GM19397 (cell line): ENCODE results near the gene BANK1.

ENCODE experiments used
- ATAC-seq: cut with Tn5 transposase; IDR thresholded peaks from one replicate; pipeline ENCODE4 v1.9.1; 2021; ENCODE audit warnings: mild to moderate bottlenecking, moderate library complexity; ENCODE audit not compliant: unreplicated experiment

Gene BANK1

GRCh38 chr4:101790521-101791181, at the start of gene BANK1:
TSS of gene BANK1 (plus strand) at chr4:101790730. CDS start at chr4:101790881, 151 bp downstream.
- ATAC-seq = peak; percentile 100

DNA sequence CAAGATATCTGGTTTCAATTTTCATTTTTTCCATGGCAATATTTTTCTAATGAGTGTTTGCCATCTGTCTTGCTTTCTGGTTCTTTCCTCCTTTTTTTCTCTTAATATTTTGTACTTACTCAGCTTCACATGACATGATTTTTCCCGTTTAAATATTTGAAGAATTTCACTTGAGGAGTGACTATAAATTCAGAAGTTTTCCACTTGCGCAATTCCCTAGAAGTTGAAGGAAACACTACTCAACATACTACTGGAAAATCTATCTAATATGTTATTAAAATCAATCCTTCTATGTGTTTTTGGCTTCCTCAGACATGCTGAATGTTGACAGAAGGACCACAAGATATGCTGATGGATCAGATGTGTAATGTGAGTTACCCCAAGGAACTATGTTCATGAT, 36.8 kb upstream of the BANK1 start:
- ATAC-seq = no peak

- ATAC-seq = no peak
Observed at GRCh38 chr4:101756181-101756580, 34.3 kb upstream of the BANK1 start.

GRCh38 chr4:101761405-101761804, 29.1 kb upstream of the BANK1 start:
- ATAC-seq = no peak

- ATAC-seq = no peak
Observed at GRCh38 chr4:101762025-101762424, 28.5 kb upstream of the BANK1 start.

DNA sequence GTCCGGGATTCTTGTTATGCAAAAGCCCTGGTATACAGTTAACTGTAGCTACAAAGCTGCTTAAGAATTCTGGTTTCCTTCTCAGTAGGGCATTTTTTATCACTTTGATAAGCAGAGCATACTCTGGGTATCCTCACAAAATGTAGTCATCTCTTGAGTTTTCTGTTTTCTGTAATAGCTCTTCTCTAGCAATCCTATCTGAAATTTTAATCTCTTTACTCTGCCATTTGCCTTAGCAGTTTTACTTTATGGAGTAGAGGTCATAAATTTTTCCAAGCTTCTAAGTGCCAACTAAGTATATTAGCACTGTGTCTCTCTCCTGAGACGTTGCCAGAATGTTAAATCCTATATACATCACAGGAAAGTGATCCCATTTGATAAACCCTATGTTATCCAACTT, 28.0 kb upstream of the BANK1 start:
- no peak for ATAC-seq

- no peak for ATAC-seq
Observed at GRCh38 chr4:101763576-101763975, 27.0 kb upstream of the BANK1 start.

DNA sequence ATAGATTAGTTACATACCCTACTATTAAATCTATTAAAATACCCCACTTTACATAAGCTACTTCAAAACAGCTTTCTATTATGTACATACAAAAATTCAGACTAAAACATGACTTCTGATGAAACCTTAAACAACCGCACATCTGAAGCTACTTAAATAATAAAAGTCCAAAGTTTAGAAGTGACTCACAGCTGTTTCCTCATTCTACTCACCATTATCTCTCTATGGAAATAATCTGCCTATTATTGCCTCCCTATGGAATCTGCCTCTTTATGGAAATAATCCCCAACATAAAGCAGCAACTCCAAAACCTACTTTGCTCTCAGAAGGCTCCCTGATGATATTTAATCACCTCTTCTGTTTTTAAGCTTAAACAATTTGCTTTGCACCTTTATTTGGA, 15.7 kb upstream of the BANK1 start:
- no peak for ATAC-seq

GRCh38 chr4:101777431-101777830, 13.1 kb upstream of the BANK1 start:
- no peak for ATAC-seq

GRCh38 chr4:101780284-101780683, 10.2 kb upstream of the BANK1 start:
- no peak for ATAC-seq

- no peak for ATAC-seq
Observed at GRCh38 chr4:101782546-101782945, 8.0 kb upstream of the BANK1 start.

DNA sequence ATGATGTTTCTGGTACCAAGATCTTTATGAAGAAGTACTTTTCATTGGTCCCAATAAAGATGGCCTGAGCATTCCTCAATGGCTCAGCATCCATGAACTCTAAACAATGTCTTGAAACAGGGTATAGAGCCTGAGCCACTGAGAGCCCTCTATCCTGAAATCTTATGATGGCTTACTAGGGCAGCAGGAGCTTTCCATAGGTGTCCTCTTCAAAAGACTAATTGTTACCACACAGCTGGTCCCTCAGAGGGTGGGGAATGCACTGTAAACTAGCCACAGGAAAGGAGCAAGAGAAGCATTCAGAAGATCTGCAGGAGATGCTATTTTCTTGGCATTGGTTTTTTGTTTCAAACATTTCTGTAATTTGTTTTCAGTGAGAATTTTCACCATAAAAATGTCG, 5.6 kb upstream of the BANK1 start:
- ATAC-seq = no peak

- ATAC-seq = no peak
Observed at GRCh38 chr4:101785486-101785885, 5.0 kb upstream of the BANK1 start.

DNA sequence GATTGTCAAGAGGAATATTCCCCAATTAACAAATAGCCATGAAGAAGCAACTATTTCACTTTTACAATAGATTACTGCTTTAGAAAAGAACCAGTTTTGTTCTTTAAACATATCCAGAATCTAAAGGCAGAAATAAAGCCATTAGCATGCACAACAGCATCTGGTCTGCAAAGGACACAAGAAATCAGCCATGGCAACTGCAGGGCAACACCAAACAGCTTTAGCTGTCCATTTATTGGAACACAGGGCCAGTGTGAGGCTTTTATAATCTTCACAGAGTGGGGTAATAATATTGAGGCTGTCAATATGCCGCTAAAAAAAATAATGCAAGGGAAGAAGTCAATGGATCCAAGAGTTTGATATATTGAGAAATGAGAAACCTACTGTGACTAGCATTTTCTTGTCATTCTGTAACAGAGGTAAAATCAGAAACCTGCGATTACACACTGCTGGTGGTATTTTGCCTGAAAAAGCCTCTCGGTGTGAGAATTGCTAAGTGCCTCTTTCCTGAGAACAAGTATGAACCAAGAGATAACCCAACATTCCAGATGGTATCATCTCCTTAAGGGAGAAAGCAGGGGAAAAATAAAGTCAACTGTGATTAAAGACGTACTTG, 2.7 kb upstream of the BANK1 start:
- ATAC-seq = no peak

DNA sequence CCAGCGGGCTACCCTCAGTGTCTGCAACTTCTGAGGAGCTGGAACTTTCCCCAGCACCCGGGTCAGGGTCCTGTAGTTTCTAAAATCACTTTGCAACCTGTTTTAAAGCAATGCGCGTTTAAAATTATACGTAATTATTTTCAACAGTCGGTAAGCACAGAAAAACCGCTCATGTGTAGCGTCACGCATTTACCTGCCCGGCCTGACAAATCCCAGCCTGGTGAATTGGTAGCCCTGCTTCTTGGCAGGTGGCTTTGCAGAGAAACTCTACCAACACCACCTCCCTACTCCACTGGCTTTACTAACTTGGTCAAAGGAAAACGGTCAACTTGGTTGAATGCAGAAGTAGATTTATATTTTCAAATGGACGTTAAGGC, 640 bp downstream of the BANK1 start:
- ATAC-seq = no peak

- ATAC-seq = no peak
Observed at GRCh38 chr4:101792056-101792590, 1.6 kb downstream of the BANK1 start.

GRCh38 chr4:101793397-101793796, 2.9 kb downstream of the BANK1 start:
- no peak for ATAC-seq

DNA sequence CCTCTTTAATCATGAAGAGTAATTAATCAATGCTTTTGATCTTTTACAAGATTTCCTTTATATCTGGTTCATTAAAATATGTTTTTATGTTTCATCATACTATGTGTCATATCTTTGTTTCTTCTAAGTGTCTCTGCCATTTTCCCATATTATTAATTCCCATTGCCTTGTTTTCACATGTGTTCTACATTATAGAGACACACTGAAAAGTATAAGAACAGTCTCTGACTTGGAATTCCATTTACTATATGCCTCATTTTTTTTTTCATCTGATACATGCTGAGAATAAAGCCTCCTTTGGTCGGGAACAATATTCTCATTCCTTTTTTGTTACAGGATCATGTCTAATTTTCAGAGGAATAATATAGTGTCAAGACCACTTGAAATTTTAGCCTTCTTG, 4.3 kb downstream of the BANK1 start:
- ATAC-seq = no peak

DNA sequence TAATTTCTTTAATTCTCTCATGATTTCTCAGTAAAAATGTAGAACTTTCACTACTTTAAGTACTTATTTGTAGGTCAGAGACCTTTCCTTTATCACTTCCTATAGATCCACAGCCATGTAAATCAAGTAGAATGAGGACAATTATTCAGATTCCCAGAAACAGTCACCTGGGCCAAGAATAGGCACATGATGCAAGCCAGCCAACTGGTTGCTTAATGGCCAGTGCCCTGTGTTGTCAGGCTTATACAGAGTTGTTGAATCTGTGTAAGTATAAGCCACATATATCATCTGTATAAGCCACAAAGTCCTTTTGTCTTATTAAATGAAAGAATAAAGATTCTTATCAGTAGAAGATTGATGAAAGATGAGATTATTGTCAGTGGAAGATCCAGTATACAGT, 5.2 kb downstream of the BANK1 start:
- no peak for ATAC-seq

- no peak for ATAC-seq
Observed at GRCh38 chr4:101801958-101802357, 11.4 kb downstream of the BANK1 start.

DNA sequence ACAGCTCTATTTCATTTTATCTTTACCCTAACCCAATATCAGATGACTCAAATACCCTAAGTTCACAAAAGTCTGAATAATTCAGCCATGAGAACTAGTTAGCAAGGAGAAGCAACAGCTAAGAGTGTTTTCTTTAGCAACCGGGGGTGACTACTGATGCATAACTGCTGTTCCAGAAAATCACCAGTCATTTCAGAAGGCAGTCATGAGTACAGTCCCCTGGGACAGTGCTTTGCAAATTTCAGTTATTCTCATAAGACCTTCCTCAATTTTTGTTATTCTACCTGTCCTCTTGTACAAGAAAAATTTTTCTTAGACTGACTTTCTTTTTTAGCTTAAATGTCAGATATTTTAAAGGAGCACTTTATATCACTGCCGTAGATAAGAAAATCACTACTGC, 16.4 kb downstream of the BANK1 start:
- peak; percentile 98 for ATAC-seq

DNA sequence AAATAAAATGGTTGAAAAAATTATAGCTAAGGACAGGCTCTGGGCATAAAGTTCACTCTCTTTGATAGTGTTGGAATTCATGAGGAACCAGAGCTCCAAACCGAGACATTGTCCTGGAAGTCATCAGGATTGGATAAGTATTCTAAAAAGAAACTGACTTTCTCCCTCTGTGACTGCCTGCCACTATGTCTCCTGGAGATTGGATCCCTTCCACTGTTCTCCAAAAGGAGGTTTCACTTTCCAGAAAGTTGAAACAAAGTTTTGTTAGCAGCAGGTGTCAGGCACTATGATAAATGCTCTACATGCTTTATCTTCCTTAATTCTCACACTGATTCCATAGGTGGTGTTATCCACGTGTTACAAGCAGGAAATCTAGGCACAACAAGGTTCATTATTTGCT, 16.8 kb downstream of the BANK1 start:
- ATAC-seq = peak; percentile 30

- ATAC-seq = peak; percentile 71
Observed at GRCh38 chr4:101813604-101814003, 23.1 kb downstream of the BANK1 start.
